ENCODE results near the gene CACNG6.
"Not testable (repeated sequence)": the region's sequence is repeated elsewhere in the genome, so short reads cannot be mapped to it uniquely, and the experiment has no call there.

Gene CACNG6

DNA sequence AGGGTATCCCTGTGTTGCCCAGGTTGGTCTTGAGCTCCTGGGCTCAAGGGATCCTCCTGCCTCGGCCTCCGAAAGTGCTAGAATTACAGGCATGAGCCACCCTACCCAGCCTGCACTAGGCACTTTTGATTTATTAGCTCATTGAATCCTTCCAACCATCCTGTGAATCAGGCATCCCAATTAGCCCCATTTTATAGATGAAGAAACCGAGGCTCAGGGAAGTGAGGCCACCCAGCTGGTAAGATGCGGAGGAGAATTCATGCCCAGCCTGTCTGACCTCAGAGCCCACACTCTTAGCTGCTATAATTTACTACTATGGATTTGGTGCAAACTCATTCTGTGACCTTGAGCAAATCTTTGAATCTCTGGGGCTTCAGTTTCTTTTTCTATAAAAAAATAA is 46.5 kb upstream of the CACNG6 start:
- Histone ChIP-seq H3K9ac (ENCODE audit: low read length) (no peak overlapping the region), H3K27ac (ENCODE audit: low read depth, low read length, poor library complexity, severe bottlenecking) (no peak overlapping the region), H3K4me2 (ENCODE audit: low read length) (no peak overlapping the region), H3K79me2 (ENCODE audit: insufficient read depth, low read length) (no peaks in the 10 kb centered on the region), H3K36me3 (ENCODE audit: insufficient read depth, low read length) (no peaks in the 10 kb centered on the region), H3K9me2 (ENCODE audit: low read depth, low read length) (no peaks in the 10 kb centered on the region), H3K4me1 (ENCODE audit: insufficient read depth, low read length, severe bottlenecking) (no peaks in the 10 kb centered on the region), H4K20me1 (ENCODE audit: insufficient read depth, low read length) (no peaks in the 10 kb centered on the region), H3K9me3 (ENCODE audit: low read length) (no peaks in the 10 kb centered on the region), H3F3A (ENCODE audit: insufficient read depth, low read length) (no peaks in the 10 kb centered on the region), H2AFZ (ENCODE audit: low read length) (no peak overlapping the region), H3K27me3 (ENCODE audit: insufficient read depth, low read length) (no peaks in the 10 kb centered on the region), H3K4me3 (ENCODE audit: low read depth, low read length, poor library complexity, severe bottlenecking) (no peak overlapping the region)
- no peak for TF ChIP-seq EZH2 (IDR thresholded peaks at IDR 0.05; ENCODE audit: borderline replicate concordance, low read length)

DNA sequence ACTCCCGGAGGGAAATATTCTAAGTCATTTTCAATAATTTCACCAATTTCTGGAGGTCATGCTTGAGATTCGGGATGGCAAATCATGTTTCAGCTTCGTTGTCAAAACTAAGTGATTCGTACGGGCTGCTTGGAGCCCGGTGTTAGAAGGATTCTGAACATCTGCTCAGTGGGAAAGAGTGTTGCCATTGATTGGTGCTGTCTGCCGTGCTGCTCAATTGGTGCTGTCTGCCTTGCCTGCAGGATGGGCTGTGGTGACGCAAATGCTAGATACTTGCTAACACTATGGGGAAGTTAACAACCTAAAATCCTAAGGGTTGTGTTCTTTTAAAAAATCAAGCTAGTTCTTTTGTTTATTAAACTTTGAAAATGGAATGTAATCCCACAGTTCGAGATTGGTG is 46.0 kb upstream of the CACNG6 start:
- Histone ChIP-seq H3K27ac (ENCODE audit: low read depth, low read length, poor library complexity, severe bottlenecking) (no peak overlapping the region), H3K4me2 (ENCODE audit: low read length) (no peak overlapping the region), H3K27me3 (ENCODE audit: insufficient read depth, low read length) (no peaks in the 10 kb centered on the region), H3K9ac (ENCODE audit: low read length) (no peak overlapping the region), H3K9me2 (ENCODE audit: low read depth, low read length) (no peaks in the 10 kb centered on the region), H4K20me1 (ENCODE audit: insufficient read depth, low read length) (no peaks in the 10 kb centered on the region), H3K79me2 (ENCODE audit: insufficient read depth, low read length) (no peaks in the 10 kb centered on the region), H2AFZ (ENCODE audit: low read length) (no peak overlapping the region), H3F3A (ENCODE audit: insufficient read depth, low read length) (no peaks in the 10 kb centered on the region), H3K4me1 (ENCODE audit: insufficient read depth, low read length, severe bottlenecking) (no peaks in the 10 kb centered on the region), H3K9me3 (ENCODE audit: low read length) (no peaks in the 10 kb centered on the region), H3K4me3 (ENCODE audit: low read depth, low read length, poor library complexity, severe bottlenecking) (no peak overlapping the region), H3K36me3 (ENCODE audit: insufficient read depth, low read length) (no peaks in the 10 kb centered on the region)
- no peak for TF ChIP-seq EZH2 (IDR thresholded peaks at IDR 0.05; ENCODE audit: borderline replicate concordance, low read length)
- TF ChIP-seq, protein P1, sequence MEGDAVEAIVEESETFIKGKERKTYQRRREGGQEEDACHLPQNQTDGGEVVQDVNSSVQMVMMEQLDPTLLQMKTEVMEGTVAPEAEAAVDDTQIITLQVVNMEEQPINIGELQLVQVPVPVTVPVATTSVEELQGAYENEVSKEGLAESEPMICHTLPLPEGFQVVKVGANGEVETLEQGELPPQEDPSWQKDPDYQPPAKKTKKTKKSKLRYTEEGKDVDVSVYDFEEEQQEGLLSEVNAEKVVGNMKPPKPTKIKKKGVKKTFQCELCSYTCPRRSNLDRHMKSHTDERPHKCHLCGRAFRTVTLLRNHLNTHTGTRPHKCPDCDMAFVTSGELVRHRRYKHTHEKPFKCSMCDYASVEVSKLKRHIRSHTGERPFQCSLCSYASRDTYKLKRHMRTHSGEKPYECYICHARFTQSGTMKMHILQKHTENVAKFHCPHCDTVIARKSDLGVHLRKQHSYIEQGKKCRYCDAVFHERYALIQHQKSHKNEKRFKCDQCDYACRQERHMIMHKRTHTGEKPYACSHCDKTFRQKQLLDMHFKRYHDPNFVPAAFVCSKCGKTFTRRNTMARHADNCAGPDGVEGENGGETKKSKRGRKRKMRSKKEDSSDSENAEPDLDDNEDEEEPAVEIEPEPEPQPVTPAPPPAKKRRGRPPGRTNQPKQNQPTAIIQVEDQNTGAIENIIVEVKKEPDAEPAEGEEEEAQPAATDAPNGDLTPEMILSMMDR (IDR thresholded peaks at IDR 0.05; ENCODE audit: low read length), result no peak

DNA sequence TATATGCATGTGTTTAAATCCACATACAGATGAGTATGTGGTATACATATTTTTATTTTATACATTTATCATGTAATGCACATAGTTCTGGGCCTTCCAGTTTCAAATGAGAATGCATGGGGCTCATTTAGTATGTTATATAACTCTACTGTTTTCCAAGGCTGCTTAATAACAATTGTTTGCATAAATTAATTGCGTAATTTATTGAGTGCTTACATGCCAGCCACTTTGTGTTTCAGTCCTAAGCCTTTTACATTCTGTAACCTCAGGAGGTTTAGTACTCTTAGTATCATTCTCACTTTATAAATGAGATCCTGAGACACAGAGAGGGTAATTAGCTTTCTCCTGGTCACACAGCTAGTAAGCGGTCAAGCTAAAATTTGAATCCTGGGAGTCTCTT is 45.4 kb upstream of the CACNG6 start:
- H3K4me2 ChIP-seq (ENCODE audit: low read length), result no peak overlapping the region
- no peak overlapping the region for H3K9ac ChIP-seq (ENCODE audit: low read length)
- no peak overlapping the region for H2AFZ ChIP-seq (ENCODE audit: low read length)
- no peaks in the 10 kb centered on the region for H4K20me1 ChIP-seq (ENCODE audit: insufficient read depth, low read length)
- no peaks in the 10 kb centered on the region for H3K79me2 ChIP-seq (ENCODE audit: insufficient read depth, low read length)
- no peaks in the 10 kb centered on the region for H3F3A ChIP-seq (ENCODE audit: insufficient read depth, low read length)
- H3K27me3 ChIP-seq (ENCODE audit: insufficient read depth, low read length), result no peaks in the 10 kb centered on the region
- no peak overlapping the region for H3K4me3 ChIP-seq (ENCODE audit: low read depth, low read length, poor library complexity, severe bottlenecking)
- no peaks in the 10 kb centered on the region for H3K9me3 ChIP-seq (ENCODE audit: low read length)
- H3K27ac ChIP-seq (ENCODE audit: low read depth, low read length, poor library complexity, severe bottlenecking), result no peak overlapping the region
- H3K4me1 ChIP-seq (ENCODE audit: insufficient read depth, low read length, severe bottlenecking), result no peaks in the 10 kb centered on the region
- TF ChIP-seq, protein P1 (IDR thresholded peaks at IDR 0.05; ENCODE audit: low read length), result no peak
- no peak for TF ChIP-seq EZH2 (IDR thresholded peaks at IDR 0.05; ENCODE audit: borderline replicate concordance, low read length)
- no peaks in the 10 kb centered on the region for H3K9me2 ChIP-seq (ENCODE audit: low read depth, low read length)
- H3K36me3 ChIP-seq (ENCODE audit: insufficient read depth, low read length), result no peaks in the 10 kb centered on the region

DNA sequence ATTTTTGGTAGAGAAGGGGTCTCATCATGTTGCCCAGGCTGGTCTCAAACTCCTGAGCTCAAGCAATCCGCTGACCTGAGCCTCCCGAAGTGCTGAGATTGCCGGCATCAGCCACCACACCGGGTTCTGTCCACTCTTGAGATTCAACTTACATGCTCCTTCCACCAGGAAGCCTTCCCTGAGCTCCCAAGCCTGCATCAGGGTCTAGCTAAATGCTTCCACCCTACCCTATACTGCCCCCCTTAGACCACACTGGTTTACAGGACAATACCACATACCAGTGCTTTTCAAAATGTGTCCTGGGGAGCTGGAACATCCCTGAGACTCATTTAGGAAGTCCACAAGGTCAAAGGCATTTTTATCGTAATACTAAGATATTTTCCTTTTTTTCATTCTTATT is 43.8 kb upstream of the CACNG6 start:
- TF ChIP-seq EZH2 (IDR thresholded peaks at IDR 0.05; ENCODE audit: borderline replicate concordance, low read length), result no peak
- TF ChIP-seq, protein P1 (IDR thresholded peaks at IDR 0.05; ENCODE audit: low read length), result no peak

DNA sequence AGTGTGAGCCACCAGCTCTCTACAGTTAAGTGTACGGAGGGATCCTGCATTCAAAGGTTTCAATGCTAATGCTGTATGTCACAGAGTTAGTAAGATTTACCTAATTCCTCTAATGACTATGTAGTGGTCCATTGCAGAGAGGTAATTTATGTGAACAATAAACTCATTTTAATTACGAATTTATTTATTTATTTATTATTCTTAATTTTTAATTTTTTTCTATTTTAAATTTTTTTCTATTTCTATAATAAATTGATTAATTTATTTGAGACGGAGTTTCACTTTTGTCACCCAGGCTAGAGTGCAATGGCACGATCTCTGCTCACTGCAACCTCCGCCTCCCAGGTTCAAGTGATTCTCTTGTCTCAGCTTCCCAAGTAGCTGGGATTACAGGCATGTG is 42.8 kb upstream of the CACNG6 start:
- not testable (repeated sequence) for H3K4me1 ChIP-seq (ENCODE audit: insufficient read depth, low read length, severe bottlenecking); H2AFZ ChIP-seq (ENCODE audit: low read length); H3K4me3 ChIP-seq (ENCODE audit: low read depth, low read length, poor library complexity, severe bottlenecking)

More for the DNA sequence above, 43.8 kb upstream of the CACNG6 start:
- Histone ChIP-seq H2AFZ (ENCODE audit: low read length) (no peak overlapping the region), H4K20me1 (ENCODE audit: insufficient read depth, low read length) (no peaks in the 10 kb centered on the region), H3K36me3 (ENCODE audit: insufficient read depth, low read length) (no peaks in the 10 kb centered on the region), H3K79me2 (ENCODE audit: insufficient read depth, low read length) (no peaks in the 10 kb centered on the region), H3K9me3 (ENCODE audit: low read length) (no peaks in the 10 kb centered on the region), H3K9me2 (ENCODE audit: low read depth, low read length) (no peaks in the 10 kb centered on the region), H3K9ac (ENCODE audit: low read length) (no peak overlapping the region), H3F3A (ENCODE audit: insufficient read depth, low read length) (no peaks in the 10 kb centered on the region), H3K4me3 (ENCODE audit: low read depth, low read length, poor library complexity, severe bottlenecking) (no peak overlapping the region), H3K27me3 (ENCODE audit: insufficient read depth, low read length) (no peaks in the 10 kb centered on the region), H3K4me1 (ENCODE audit: insufficient read depth, low read length, severe bottlenecking) (no peaks in the 10 kb centered on the region), H3K27ac (ENCODE audit: low read depth, low read length, poor library complexity, severe bottlenecking) (no peak overlapping the region), H3K4me2 (ENCODE audit: low read length) (no peak overlapping the region)

More for the DNA sequence above, 42.8 kb upstream of the CACNG6 start:
- not testable (repeated sequence) for H3F3A ChIP-seq (ENCODE audit: insufficient read depth, low read length); H3K79me2 ChIP-seq (ENCODE audit: insufficient read depth, low read length); H3K9me3 ChIP-seq (ENCODE audit: low read length); H3K9me2 ChIP-seq (ENCODE audit: low read depth, low read length); H4K20me1 ChIP-seq (ENCODE audit: insufficient read depth, low read length); H3K36me3 ChIP-seq (ENCODE audit: insufficient read depth, low read length); H3K27me3 ChIP-seq (ENCODE audit: insufficient read depth, low read length); H3K27ac ChIP-seq (ENCODE audit: low read depth, low read length, poor library complexity, severe bottlenecking); H3K9ac ChIP-seq (ENCODE audit: low read length); H3K4me2 ChIP-seq (ENCODE audit: low read length)

All from OCI-LY1 (cell line).